ENCODE measurements around the gene ELL.

- no peak for TF ChIP-seq EZH2 (IDR thresholded peaks at IDR 0.05)
- TF ChIP-seq POLR2AphosphoS5 (IDR thresholded peaks at IDR 0.05; ENCODE audit: borderline replicate concordance, low read depth, low read length): no peak
- no peak for TF ChIP-seq FOXP2 (optimal IDR thresholded peaks at IDR 0.05; ENCODE audit: control extremely low read depth, extremely low read length, insufficient read depth)
Observed at GRCh38 chr19:18500376-18500775, 21.5 kb downstream of the ELL start.

Data from SK-N-MC (cell line).